HG02678 (cell line): ENCODE data around the gene VSX1.

Source experiments
- ATAC-seq: cut with Tn5 transposase; IDR thresholded peaks from one replicate; pipeline ENCODE4 v1.9.1; 2021; ENCODE audit warnings: mild to moderate bottlenecking, moderate library complexity; ENCODE audit not compliant: unreplicated experiment

The VSX1 gene

GRCh38 chr20:25054995-25055629 is 26.8 kb downstream of the VSX1 start:
- ATAC-seq = no peak

- ATAC-seq = no peak
These were observed 27.7 kb downstream of the VSX1 start for GRCh38 chr20:25054096-25054820.

GRCh38 chr20:25053255-25054031 is 28.5 kb downstream of the VSX1 start:
- ATAC-seq = no peak

- no peak for ATAC-seq
These were observed 29.4 kb downstream of the VSX1 start for GRCh38 chr20:25052255-25053194.

- no peak for ATAC-seq
These were observed 30.4 kb downstream of the VSX1 start for GRCh38 chr20:25051386-25052155.

- no peak for ATAC-seq
These were observed 31.2 kb downstream of the VSX1 start for GRCh38 chr20:25050501-25051350.

- no peak for ATAC-seq
These were observed 31.9 kb downstream of the VSX1 start for GRCh38 chr20:25050082-25050481.

GRCh38 chr20:25049261-25050060 is 32.5 kb downstream of the VSX1 start:
- ATAC-seq = no peak

GRCh38 chr20:25048519-25048952 is 33.4 kb downstream of the VSX1 start:
- ATAC-seq = no peak

GRCh38 chr20:25047766-25048165 is 34.2 kb downstream of the VSX1 start:
- ATAC-seq = no peak

GRCh38 chr20:25046736-25047666 is 34.9 kb downstream of the VSX1 start:
- ATAC-seq = no peak

GRCh38 chr20:25046181-25046641 is 35.7 kb downstream of the VSX1 start:
- ATAC-seq = no peak

- no peak for ATAC-seq
These were observed 36.6 kb downstream of the VSX1 start for GRCh38 chr20:25045343-25045712.

- no peak for ATAC-seq
These were observed 37.1 kb downstream of the VSX1 start for GRCh38 chr20:25044660-25045342.

- ATAC-seq = no peak
These were observed 37.7 kb downstream of the VSX1 start for GRCh38 chr20:25044261-25044560.

- ATAC-seq = no peak
These were observed 38.3 kb downstream of the VSX1 start for GRCh38 chr20:25043499-25044260.
